Measurements from ENCODE around the gene SLC25A13.
A peak's percentile ranks its signal among the peaks of the same experiment; 100 is the strongest.
"Not testable (repeated sequence)": the region's sequence is repeated elsewhere in the genome, so short reads cannot be mapped to it uniquely, and the experiment has no call there.

SLC25A13 gene

DNA sequence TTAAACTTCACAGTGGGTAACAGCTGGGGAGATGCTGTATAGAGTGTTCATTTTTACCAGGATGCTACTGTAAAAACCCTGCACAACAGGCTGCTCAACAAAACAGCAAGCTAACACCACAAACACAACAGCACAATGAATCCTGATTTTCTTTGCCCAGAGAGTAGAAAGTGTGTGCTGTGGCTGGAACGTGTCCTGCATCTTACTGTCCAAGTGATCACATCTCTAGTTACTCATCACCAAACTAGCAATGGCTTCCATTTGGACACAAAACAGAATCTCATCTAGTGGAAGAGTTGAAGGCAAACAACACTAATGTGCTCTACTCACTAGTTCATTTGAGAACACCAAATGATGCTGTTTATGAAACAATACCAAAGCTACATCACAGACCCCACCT is 121.2 kb downstream of the SLC25A13 start:
- no peak for FAIRE-seq

DNA sequence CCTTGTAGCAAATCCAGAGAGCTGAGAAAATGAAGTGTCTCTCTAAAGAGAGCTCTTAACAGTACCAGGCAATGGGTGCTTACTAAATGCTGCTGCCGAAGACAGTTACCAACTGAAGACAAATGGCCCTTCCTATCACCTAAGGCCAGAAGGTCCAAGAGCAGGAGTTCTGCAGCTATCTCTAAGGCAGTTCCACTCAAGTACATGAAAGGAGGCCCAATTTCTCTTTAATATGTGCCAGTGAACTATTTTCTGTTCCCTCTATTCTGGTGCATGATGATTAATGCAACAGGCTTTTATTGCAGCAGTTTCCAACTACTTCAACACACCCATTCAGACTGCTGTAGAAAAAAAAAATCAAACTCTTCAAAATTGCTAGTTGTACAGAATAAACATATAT is 122.5 kb downstream of the SLC25A13 start:
- no peak for FAIRE-seq

DNA sequence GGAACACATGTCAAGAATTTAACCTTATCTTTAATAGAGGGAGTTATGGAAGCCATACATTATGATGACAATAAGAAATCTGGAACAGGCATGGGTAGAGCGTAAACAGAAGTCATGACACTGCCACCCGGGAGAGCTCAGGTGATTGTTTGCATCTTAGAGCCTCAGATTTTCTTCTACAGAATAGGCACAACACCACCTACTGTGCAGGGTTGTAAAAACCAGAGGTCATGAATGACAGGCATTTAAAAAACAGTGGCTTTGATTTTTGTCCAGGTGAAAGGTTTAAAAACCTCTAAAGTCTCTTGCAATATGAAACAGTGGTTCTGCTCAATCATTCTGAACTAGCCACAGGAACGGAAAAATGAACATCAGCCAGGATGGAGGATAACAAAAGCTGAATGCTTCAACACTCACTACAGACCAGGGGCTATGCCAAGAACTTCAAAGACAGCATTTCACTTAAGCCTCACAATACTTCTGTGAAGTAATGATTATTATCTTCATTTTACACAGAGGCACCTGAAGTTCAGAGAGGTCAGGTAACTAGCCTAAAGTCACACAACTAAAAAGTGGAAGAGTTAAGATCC is 123.8 kb downstream of the SLC25A13 start:
- no peak for FAIRE-seq

DNA sequence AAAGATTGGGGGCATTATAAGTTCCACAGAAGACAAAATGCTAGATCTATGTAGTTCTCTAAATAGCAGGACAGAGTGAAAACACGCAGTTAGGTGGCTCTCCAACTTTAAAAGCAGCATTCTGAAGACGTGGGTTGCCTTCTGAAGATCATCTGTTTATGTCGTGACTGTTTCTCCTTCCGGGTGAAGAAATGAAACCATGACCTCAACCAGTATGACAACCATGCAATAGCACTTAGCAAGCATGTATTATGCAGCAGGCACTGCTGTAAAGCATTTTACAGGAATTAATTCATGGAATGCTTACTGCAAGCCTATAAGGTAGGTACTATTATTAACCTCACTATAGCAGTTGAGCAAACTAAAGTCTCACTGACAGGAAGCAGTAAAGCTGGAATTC is 125.2 kb downstream of the SLC25A13 start:
- no peak for FAIRE-seq

DNA sequence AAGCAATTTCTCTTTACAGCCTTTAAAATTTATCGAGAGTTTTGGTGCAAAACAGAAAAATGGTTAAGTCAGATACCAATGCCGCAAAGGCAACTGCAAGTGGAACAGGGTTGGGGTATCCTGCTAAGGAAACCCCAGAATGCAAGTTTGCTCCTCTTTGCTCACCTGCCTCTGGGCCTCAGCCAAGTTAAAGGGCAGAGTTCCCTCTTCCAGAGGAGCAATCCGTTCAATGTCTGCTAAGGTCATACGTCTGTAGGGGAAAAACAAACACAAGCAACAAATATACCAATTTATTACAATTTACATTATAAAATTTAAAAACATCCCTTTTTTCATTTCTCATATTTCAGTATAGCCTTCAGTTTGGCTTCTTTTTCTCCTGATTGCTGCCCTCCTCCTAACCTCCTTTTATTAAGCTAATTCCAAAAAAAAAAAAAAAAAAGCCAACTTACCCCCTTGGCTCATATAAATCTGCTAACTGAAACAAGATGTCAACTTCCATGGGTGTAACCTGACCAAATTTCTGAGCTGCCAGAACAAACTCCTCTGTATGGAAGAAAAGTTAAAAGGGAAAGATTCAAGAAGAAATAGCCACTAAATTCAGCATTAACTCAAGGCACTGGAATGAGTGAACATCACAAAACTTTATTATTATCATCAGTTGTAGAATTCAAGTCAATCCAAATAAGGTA is 132.6 kb downstream of the SLC25A13 start:
- FAIRE-seq = no peak

DNA sequence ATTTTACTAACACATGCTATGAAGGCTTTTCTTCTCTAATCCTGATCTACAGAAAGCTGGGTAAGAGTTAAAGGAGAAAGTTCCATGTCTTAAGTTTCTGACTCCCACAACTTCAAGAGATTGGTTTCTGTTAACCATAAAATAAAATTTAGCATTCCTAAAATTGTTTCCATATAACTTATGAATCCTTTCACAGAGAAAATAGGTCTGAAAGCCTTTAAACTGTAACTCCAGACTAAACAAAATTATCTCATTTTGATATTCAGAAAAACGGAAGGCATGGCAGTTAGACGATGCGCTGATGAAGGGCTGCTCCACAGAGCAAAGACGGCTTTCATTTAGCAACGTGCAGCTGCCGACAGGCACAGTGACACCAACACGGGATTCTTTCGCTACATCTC is 133.3 kb downstream of the SLC25A13 start:
- peak; percentile 77 for FAIRE-seq

DNA sequence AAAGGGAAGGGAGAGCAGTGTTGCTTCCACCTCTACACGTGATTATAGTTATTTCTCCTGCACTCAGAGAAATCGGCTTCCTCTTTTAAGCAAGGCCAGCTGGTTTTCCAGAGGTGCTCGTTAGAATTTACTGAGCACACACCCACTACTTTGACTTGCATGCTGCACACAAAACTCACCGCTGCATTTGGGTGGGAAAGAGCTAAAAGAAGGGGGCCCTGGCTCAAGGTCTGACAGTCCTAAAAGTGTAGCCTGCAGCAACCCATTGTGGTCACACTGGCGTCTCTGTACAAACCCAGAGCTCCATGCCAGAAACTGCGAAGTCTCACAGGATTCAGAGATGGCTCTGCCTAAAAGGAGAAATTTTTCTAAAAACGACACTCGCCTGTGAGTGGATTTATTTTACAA is 133.7 kb downstream of the SLC25A13 start:
- FAIRE-seq = no peak

DNA sequence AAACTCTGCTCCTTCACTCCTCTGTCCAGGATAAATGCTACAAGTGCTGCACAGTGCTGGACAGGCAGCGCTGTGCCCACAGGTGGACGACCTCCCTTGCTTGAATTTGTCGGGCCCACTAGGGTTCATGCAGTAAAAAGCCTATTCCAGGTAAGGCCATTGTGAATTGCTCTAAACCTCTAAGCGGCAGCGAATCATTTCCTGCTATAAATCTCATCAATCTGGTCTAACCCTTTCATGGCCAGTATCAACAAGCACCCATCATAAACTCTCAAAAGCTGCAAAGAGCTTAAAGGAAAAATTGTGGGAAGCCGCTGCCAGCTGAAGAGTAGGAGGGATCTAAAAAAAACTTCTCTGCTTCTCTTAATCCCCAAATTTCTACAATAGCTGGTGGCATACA is 134.2 kb downstream of the SLC25A13 start:
- no peak for FAIRE-seq

DNA sequence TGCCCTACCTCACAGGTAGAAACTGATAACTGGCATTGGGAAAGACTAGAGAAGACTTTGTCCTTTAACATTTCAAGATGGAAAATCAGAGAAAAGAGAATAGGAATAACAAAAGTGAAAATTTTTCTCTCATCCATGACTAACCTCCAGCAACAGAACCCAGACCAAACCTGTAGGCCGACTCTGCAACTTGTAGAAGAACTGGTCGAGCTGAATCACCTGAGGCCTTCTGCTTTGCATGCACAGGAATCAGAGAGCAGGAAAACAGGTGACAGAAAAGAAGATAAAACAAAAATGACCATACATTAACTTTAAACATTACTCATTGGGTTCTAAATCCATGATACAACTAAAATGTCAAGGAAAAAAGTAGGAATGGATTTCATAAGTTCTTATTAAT is 137.1 kb downstream of the SLC25A13 start:
- FAIRE-seq = no peak

DNA sequence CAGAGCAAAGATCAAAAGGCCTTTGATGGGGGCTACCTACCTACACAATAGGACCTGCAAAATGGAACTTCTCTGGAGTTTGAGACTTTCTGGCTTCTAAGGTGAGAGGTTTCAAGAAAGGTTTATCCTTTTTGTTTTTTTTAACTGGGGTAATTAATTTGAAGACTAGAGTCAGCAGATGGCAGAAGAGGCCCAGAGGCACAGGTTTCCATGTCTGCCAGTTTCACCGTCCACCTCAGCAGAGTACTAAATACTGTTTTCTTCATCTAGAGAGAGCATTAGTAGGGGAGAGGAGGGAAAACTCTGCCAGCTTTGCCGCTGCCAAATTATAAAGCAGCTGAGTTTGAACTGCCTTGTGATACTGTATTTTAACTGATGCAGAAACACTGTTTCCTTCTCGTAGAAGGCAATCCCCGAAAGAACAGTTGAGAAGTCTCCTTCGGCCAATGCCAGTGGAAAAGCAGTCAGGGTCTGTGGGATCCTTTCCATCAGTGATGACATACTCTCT is 138.7 kb downstream of the SLC25A13 start:
- FAIRE-seq = no peak

DNA sequence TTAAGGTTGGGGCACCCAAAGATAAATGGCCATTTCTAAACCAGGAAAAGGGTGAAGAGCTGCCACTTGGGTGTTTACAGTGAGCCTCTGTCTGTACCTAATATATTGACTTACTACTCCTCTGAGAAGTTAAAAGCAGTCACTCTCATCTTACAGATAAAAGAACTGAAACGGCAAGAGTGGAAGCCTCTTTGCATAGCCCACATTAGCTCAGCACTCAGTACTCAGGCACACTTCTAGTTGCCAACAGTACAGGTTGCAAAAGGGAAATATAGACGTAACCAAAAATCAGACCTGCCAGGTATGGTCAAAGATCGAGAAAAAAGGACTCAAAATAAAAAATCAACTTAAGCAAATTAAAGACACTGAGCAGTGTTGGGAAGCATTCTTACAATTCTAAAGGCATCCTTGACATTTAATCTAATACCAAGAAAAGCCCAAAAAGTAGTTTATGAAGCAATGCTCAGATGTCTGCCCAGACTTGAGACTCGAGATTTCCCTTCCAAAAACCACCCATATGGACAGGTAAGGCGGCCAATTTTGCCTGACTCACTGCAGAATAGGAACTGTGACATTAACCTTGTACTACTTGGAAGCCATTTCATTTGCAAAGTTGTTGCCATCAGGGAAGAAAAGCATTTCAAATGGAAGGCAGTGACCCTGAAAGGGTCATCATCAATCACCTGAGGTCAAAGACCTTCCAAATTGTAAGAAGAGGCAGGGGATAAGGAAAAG is 139.3 kb downstream of the SLC25A13 start:
- no peak for FAIRE-seq

DNA sequence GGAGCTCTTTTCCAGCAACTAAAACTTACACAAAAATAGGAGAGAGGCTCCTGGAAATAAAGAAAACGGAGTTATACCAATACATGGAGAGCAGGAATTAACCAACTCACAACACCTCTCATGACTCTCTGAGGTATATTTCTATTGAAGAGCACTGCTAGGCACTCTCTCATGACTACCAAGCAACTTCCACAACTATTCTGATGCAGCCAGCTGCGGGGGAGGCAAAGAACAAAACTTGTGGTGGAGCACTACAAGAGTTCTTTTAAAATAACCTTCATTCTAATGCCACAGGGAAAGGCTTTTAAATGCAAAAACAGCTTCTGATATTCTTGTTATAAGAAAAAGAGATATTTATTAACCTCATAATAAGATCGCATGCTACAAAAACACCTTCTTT is 140.7 kb downstream of the SLC25A13 start:
- no peak for FAIRE-seq

DNA sequence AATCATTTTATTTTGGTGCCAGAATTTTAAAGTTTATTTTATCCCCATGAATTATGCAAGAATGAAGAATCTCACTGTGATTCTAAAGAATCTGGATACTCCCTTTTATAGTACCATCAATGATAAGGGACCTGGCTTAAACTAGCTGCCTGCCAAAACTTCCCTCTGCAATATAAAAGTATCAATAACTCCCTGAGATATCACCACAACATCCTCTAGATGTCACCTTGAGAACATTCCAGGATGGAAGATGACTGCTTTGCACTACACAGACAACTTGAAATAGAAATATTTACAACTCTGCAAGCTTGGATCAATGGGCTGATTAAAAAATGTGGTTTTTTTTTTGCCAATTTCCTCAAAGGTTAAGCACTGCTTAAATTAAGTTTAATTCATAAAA is 142.1 kb downstream of the SLC25A13 start:
- FAIRE-seq = no peak

DNA sequence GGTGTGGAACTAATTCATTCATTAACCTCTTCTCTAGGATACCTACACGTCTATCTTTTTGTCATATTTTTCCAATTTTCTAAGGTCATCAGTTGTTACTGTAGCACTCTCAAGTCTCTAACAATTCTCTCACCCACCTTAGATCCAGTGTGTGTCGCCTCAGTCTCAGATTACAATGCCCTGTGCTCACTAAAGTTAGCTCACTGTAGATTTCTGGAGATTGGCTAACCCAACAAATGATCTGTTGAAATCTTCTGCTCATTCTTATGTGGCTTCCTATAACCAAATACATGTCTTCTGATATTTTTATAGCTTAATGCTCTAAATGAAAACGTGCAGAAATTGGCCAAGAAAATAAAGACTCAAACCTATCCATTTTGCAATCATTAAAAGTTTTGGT is 142.6 kb downstream of the SLC25A13 start:
- FAIRE-seq = no peak

DNA sequence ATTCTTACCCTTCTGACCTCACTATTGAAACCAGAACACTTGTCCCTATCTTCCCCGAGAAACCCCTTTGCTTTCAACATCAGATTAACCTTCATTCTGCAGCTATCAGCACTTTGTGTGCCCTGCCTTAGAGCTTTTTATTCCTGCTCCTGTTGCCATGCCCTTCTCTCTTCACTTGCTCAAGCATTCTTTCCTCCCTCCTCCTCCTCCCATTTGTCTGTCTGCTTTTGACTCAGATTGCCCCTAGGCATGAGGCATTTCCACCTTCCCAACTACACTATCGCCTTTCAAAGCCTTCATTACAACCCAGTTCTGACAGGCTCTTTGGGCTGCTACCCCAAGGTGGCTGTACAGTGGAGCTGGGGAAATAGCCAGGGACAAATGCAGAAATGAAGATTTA is 143.3 kb downstream of the SLC25A13 start:
- no peak for FAIRE-seq

DNA sequence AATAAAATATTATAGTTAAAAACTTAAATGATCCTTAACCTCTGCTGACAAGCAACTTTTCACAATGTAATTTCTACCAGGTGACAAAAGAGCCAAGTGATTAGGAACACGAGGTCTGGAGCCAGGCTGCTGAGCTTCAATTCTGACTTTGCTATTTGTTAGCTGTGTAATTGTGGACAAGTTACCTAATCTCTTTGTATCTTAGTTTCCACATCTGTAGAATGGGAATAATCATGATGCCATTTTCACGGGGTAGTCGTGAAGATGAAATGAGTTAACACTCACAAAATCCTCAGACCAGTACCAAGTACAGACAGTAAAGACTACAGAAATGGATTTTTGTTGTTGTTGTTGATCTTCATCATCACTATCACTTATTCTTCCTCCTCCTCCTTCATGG is 144.5 kb downstream of the SLC25A13 start:
- no peak for FAIRE-seq

DNA sequence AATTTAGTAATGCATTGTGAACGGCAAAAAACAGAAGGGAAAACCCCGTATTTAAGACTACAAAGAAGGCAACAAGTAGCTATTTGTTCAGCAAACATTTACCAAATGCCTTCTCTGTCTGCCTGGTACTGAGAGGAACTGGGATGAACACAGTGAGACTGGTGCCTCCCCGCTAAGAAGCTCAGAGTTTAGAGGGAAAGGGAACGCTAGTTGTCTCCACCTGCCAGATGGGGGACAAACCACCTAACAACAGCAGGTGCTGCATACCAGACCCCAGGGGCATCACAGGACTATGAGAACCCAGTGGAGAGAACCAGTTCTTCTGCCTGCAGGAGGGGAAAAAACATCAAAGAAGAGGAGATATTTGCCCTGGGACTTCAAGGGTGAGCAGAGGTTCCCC is 147.1 kb downstream of the SLC25A13 start:
- no peak for FAIRE-seq

DNA sequence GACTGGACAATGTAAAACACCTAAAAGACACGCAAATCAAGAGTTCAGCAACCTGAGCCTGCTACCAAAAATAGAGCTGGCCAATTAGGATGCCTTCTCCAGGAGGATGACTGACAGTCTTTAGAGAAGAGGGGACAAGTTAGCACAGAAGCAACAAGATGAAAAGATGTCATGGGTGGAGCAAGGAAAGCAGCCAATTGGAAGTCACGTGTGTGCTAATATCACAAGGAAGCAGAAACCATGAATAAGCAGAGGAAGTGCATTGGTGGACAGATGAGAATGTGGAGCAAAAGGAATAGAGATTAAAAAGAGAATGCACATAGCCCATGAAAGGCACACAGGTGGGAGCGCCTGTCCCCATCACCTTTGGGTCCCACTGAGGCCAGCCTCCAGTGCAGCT is 148.1 kb downstream of the SLC25A13 start:
- FAIRE-seq = no peak

DNA sequence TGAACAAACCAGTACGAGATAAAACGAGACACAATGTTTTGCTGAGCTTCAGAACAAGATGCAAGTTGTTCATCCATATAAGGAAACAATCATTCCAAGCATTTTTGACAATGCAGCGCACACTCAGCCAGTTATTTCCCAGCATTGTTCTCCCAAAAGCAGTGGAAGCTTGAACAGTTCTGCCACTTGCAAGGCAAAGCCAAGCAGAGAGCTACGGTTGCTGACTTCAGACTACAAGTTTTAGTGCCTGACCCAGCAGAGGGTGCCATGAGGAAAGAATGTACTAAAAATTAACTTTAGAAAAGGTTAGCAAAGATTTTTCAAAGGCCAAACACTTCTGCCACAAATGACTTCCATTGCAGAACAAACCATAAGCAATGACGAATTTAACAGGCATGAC is 152.5 kb downstream of the SLC25A13 start:
- FAIRE-seq = no peak

DNA sequence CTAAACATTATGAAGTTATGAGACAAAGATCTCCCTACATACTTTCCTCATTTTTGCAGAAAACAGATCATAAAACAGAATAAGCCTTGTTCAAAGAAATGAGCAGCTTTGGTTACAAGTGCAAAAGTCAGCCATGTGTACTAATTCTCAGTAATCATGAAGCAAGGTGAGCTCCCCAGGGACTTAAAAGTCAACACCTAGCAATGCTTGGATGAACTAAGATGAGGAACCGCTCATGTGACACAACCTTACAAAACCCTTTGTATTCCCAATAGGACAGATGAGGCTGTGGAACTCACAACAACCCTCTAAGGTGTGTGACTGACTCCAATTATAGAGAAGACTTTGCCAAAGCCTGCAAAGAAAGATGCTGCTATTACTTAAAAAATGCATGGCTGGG is 154.5 kb downstream of the SLC25A13 start:
- FAIRE-seq = no peak

DNA sequence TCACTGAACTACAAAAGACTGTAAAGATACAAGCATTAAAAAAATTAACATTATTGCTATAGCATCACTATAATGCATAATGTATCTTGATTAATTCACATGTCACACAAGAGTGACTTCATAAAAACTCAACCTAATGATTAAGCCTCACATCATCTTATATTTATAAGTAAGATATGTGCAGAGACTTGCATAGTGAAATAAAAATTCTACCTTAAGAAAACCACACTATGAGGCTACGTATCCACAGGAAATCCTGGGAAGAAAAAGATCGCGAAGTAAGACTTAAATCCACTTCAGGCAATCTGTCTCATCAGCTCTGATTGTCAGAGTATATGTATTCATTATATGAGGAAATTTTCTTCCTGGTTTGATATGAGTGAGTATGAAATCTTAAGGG is 160.0 kb downstream of the SLC25A13 start:
- FAIRE-seq = no peak

DNA sequence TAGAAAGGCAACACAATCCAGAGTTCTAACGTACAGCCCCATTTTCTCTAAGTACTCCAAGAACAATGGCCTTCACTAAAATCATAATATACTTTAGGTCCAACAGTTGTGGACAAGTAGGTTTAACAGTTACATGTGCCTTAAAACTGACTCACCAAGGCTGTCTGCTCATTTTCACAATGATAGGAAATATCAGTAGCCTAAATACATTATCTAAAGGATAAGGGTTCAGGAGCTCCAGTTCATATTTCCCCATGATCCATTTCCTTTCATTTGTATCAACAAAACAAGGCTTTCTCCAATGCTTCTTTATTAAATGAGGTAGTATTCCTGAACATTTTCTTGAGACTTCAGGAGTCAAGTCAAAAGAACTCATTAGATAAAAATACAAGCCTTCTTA is 164.0 kb downstream of the SLC25A13 start:
- no peak for FAIRE-seq

DNA sequence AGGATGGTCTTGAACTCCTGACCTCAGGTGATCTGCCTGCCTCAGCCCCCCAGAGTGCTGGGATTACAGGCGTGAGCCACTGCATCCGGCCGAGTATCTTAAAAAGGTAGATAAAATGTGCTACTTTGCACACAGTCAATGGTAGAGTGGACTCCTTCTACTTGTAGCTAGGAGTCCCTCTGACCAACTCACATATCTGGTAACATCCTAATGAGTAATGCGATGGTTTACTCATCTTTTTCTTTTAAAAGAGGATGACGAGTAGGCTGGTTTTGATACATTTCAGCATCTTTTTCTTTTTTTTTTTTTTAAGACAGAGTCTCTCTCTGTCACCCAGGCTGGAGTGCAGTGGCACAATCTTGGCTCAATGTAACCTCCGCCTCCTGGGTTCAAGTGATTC is 167.4 kb downstream of the SLC25A13 start:
- not testable (repeated sequence) for FAIRE-seq

DNA sequence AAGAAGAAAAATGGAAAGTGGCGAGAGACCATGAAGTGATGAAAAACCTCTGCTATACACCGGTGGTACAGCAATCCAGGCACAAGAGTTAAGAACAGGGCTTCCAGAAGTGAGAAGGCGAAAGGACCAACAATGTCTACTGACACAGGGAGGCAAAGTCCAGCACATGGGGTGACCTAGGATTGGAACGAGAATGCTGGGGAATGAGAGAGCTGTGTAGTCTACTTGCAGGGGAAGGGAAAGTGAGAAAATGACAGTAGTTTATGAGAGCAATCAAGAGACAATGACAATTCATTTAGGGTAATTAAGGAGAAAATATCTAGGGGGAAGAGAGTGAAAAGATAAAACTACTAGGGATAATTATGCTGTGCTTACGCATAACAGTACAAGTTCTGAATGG is 169.2 kb downstream of the SLC25A13 start:
- FAIRE-seq = no peak

Data from endometrium (tissue), 2 donors.